Sigmoid colon (tissue), 4 donors: ENCODE measurements around the gene ACTR3C.

Source experiments
- CTCF ChIP-seq, 4 experiments: fragments of 450-650 bp in 3 of 4; fragments of 200-600 bp in 1 of 4; IDR thresholded peaks; one replicate each; pipeline ENCODE4 v1.5.1; 2016 to 2019; ENCODE audit warnings: antibody characterized with exemption in 4 of 4, mild to moderate bottlenecking in 3 of 4, moderate library complexity in 2 of 4
- POLR2A ChIP-seq, 2 donors: fragments of 450-650 bp; IDR thresholded peaks; one replicate each; pipeline ENCODE4 v1.6.1; 2016; ENCODE audit warnings: antibody characterized with exemption in 2 of 2, mild to moderate bottlenecking in 2 of 2, moderate library complexity in 2 of 2
- POLR2AphosphoS5 ChIP-seq, 4 donors: sonication (generic); formaldehyde crosslinking; IDR thresholded peaks; one replicate each; pipeline ENCODE4 v1.6.1; 2017; ENCODE audit warnings: antibody characterized with exemption in 4 of 4

- TF ChIP-seq CTCF (IDR thresholded peaks at IDR 0.05) = no peak
- no peak for TF ChIP-seq POLR2AphosphoS5 (IDR thresholded peaks at IDR 0.05)
- TF ChIP-seq POLR2A (IDR thresholded peaks at IDR 0.05) = no peak
Measured at GRCh38 chr7:150351587-150352194, 28.3 kb upstream of the ACTR3C start.
